Measurements from ENCODE around the gene TRIB2.

TRIB2 gene

DNA sequence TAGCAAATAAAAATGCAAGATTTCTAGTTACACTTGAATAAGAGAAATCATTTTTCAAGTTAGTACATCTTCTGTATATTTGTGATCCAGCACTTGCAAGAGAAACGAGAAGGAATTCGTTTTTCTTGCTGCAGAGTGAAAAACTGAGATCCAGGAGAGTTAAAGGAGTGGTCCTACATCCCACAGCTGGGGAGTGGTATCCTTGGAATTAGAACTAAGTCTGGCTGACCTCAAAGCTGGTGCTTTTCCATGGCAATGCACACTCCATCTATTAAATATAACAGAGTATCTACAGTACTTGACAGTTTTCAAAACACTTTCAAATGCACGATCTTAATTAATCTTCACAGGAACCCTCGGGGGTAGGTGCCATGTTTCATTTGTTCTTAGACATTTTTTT lies 46.8 kb downstream of the TRIB2 start:
- TF ChIP-seq, protein P1, sequence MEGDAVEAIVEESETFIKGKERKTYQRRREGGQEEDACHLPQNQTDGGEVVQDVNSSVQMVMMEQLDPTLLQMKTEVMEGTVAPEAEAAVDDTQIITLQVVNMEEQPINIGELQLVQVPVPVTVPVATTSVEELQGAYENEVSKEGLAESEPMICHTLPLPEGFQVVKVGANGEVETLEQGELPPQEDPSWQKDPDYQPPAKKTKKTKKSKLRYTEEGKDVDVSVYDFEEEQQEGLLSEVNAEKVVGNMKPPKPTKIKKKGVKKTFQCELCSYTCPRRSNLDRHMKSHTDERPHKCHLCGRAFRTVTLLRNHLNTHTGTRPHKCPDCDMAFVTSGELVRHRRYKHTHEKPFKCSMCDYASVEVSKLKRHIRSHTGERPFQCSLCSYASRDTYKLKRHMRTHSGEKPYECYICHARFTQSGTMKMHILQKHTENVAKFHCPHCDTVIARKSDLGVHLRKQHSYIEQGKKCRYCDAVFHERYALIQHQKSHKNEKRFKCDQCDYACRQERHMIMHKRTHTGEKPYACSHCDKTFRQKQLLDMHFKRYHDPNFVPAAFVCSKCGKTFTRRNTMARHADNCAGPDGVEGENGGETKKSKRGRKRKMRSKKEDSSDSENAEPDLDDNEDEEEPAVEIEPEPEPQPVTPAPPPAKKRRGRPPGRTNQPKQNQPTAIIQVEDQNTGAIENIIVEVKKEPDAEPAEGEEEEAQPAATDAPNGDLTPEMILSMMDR (IDR thresholded peaks at IDR 0.05; ENCODE audit: low read depth, low read length) = no peak

DNA sequence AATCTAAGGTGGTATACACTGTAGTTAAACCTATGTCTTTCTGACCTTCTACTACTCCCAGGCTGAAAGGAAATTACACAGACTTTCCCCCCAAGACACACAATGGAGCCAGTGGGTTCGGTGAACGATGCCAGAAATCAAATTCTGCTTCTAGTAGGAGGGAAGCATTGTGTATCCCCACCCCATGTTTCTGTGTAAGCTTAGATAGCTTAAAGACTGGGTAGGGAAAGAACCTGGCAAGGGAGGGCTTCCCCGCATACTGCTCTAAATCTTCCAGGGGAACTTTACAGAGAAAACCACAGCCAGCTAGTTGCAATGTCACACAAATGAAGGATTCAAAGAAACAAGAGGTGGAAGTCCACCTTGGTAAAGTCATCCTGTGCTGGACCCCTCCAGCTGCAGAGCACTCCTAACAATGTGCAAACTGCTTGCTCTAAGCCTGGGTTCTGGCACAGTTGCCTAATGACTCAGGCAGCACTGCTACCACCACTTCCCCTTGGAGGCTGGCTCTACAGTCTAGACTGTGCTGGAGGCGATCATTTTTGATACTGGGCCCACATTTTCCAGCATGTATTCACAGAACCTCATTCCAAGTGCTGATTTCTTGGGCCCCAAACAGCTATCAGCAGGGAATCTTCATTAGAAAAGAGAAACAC lies 47.5 kb downstream of the TRIB2 start:
- no peak for DNase-seq (ENCODE audit: extremely low read depth, low read depth)
- TF ChIP-seq, protein P1 (IDR thresholded peaks at IDR 0.05; ENCODE audit: low read depth, low read length) = no peak

More for the DNA sequence above, 46.8 kb downstream of the TRIB2 start:
- DNase-seq (ENCODE audit: extremely low read depth, low read depth) = no peak

DNA sequence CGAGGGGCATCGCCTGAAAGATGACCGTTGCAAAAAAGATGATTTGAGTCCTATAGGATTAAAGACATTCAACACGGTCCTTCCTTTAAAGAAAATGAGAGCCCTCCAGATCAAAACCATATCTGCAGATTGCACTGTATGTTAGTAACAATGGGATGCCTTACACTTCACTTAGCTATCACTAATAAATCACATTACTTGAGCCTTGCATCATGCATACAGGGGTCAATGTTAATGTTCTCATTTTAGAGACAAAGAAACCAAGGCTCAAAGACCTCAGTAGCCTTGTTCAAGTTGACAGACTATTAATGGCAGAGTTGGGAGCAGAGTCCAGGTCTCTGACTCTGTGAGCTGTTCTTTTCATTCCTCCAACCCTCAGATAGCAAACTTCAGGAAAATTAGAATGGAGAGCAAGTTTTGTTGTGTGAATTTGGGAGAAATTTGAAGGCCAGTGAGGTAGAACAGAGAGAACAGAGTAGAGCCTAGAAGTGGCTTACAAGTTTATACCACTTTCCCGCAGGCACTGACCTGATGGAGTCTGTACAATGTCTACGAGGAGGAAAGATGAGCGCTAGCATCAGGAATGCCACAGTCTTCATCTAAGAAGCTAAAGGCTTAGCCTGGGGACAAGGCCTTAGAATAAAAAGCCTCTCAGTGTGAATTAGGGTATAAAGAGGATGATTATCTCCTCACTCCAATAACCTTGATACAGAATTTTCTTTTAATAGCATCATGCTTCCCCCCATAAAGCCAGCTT lies 48.3 kb downstream of the TRIB2 start:
- no peak for DNase-seq (ENCODE audit: extremely low read depth, low read depth)
- TF ChIP-seq, protein P1 (IDR thresholded peaks at IDR 0.05; ENCODE audit: low read depth, low read length) = no peak

DNA sequence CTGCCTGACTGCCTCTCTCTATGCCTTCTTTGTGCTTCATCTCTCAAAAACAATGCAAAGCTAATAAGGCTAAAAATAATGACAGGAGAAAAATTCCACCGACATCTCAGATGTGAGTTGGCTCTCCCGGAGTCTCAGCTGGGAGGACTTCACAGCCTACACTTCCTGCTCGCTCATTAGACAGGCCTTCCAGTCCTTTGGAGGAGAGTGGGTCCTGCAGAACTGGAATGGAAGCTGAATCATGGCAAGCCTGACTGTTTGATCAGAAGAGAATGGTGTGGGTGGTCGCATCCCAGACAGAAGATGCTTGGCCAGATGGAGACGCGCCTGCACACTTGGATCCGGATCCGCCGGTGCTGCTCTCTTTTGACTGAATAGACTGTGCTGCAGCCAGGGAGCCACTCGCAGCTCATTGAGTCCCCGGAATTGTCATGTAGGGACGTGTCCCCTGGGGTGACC lies 49.7 kb downstream of the TRIB2 start:
- DNase-seq (ENCODE audit: extremely low read depth, low read depth) = no peak
- TF ChIP-seq, protein P1 (IDR thresholded peaks at IDR 0.05; ENCODE audit: low read depth, low read length) = no peak

DNA sequence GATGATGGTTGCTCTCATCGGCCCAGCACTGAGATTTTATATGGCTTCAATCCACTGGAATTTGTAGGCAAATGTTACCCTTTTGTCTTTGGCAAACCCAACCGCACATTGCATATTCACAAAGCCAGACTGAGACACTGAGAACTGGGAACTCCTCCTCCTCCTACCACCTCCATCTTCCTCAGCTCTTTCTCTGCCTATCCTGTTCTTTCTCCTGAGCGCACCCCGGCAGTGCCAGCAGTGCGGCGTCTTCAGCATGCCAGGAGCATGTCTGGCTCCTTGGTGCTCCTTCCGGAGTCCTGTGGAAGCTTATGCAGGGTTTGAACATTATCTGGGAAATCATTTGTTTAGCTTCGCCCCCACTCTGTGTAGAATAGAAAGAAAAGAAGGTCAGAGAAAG lies 50.8 kb downstream of the TRIB2 start:
- no peak for DNase-seq (ENCODE audit: extremely low read depth, low read depth)
- TF ChIP-seq, protein P1 (IDR thresholded peaks at IDR 0.05; ENCODE audit: low read depth, low read length) = no peak

DNA sequence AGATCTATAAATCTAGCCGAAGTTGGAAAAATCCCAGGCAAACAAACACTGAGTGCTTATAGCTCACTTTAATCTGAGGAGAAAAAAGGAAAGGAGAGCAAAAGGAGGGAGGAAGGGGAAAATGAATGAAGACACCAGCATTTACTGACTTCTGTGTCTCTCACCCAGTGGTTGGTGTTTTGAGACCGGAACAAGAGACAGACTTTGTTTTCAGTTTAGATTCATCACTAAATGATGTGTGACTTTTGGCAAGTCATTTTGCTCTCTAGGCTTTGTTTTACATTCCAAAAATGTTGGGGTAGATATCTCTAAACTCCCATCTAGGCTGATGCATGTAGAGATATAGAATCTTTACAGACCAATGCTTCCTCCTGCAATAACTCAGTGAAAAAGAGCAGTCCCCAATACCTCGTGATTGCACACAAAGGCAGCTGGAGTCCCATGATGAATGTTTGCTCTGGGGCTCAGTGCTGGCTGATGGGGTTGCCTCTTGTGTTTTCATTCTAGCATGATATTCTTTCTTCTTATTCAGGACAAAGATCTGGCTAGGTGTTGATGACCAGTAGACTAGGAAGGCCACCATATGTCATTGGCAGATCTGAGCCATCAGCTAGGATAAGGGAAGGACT lies 51.4 kb downstream of the TRIB2 start:
- TF ChIP-seq, protein P1 (IDR thresholded peaks at IDR 0.05; ENCODE audit: low read depth, low read length) = no peak
- no peak for DNase-seq (ENCODE audit: extremely low read depth, low read depth)
